Neuronal stem cell (in vitro differentiated cells): ENCODE results near the gene FETUB.

Experiments
- DNase-seq: peaks from one replicate; pipeline ENCODE4 v3.0.0-alpha.2; 2013; ENCODE audit warnings: low spot score
- H2AFZ ChIP-seq: one replicate; pipeline ENCODE4 v1.6.1; 2013; ENCODE audit warnings: mild to moderate bottlenecking, low read length, inconsistent platforms
- H2AK5ac ChIP-seq: 2 replicates; pipeline ENCODE4 v1.6.1; 2013; ENCODE audit warnings: low read depth, mild to moderate bottlenecking, inconsistent platforms, low read length, moderate library complexity, mixed read lengths
- H2BK120ac ChIP-seq: 2 replicates; pipeline ENCODE4 v1.6.1; 2013; ENCODE audit warnings: low read depth, mild to moderate bottlenecking, inconsistent platforms, low read length, moderate library complexity, mixed read lengths
- H2BK12ac ChIP-seq: one replicate; pipeline ENCODE4 v1.6.1; 2013; ENCODE audit warnings: low read length, inconsistent platforms
- H2BK15ac ChIP-seq: 2 replicates; pipeline ENCODE4 v1.6.1; 2013; ENCODE audit warnings: mild to moderate bottlenecking, low read length, inconsistent platforms, mixed read lengths
- H2BK5ac ChIP-seq: one replicate; pipeline ENCODE4 v1.6.1; 2013; ENCODE audit warnings: inconsistent platforms, mild to moderate bottlenecking, low read length, moderate library complexity
- H3K14ac ChIP-seq: one replicate; pipeline ENCODE4 v1.6.1; 2013; ENCODE audit warnings: low read length, inconsistent platforms
- H3K18ac ChIP-seq: 2 replicates; pipeline ENCODE4 v1.6.1; 2013; ENCODE audit warnings: low read length, inconsistent platforms
- H3K23ac ChIP-seq: 2 replicates; pipeline ENCODE4 v1.6.1; 2013; ENCODE audit warnings: low read depth, mild to moderate bottlenecking, mixed read lengths, low read length, inconsistent platforms; ENCODE audit not compliant: poor library complexity
- H3K27ac ChIP-seq: replicated peaks from 3 replicates; pipeline ENCODE4 v1.5.1; 2013; ENCODE audit warnings: low read length, inconsistent platforms
- H3K27me3 ChIP-seq, 3 experiments: 2 replicates each; pipeline ENCODE4 v1.6.1; 2013; ENCODE audit warnings: low read length in 3 of 3, mild to moderate bottlenecking in 2 of 3, inconsistent platforms in 1 of 3, low read depth in 1 of 3, mixed read lengths in 1 of 3, moderate library complexity in 1 of 3; ENCODE audit not compliant: control insufficient read depth in 3 of 3, insufficient read depth in 3 of 3
- H3K36me3 ChIP-seq, 2 donors: replicated peaks in 1 of 2; 2 replicates each; pipeline ENCODE4 v1.6.1; 2013; ENCODE audit warnings: low read length in 2 of 2; ENCODE audit not compliant: control insufficient read depth in 2 of 2, insufficient read depth in 2 of 2
- H3K4ac ChIP-seq: 2 replicates; pipeline ENCODE4 v1.6.1; 2013; ENCODE audit warnings: inconsistent platforms, mild to moderate bottlenecking, low read length, moderate library complexity
- H3K4me1 ChIP-seq, 2 donors: 1 replicate in 1 of 2; 2 replicates in 1 of 2; pipeline ENCODE4 v1.6.1; 2013; ENCODE audit warnings: low read length in 2 of 2, low read depth in 1 of 2; ENCODE audit not compliant: control insufficient read depth in 2 of 2, insufficient read depth in 1 of 2
- H3K4me2 ChIP-seq: one replicate; pipeline ENCODE4 v1.6.1; 2013; ENCODE audit warnings: mild to moderate bottlenecking, low read length, inconsistent platforms; ENCODE audit not compliant: insufficient read depth, poor library complexity, severe bottlenecking
- H3K4me3 ChIP-seq, 2 donors: 2 replicates each; pipeline ENCODE4 v1.5.1; 2013; ENCODE audit warnings: low read length in 2 of 2, mild to moderate bottlenecking in 2 of 2, inconsistent platforms in 1 of 2, moderate library complexity in 1 of 2
- H3K79me1 ChIP-seq: one replicate; pipeline ENCODE4 v1.6.1; 2013; ENCODE audit warnings: low read depth, mild to moderate bottlenecking, inconsistent platforms, low read length, moderate library complexity
- H3K9ac ChIP-seq: one replicate; pipeline ENCODE4 v1.6.1; 2013; ENCODE audit warnings: mild to moderate bottlenecking, low read depth, low read length, inconsistent platforms; ENCODE audit not compliant: poor library complexity
- H3K9me3 ChIP-seq, 2 donors: replicated peaks in 1 of 2; 2 replicates each; pipeline versions ENCODE3 to v1.6.1; 2013; ENCODE audit warnings: low read length in 2 of 2, mild to moderate bottlenecking in 2 of 2, inconsistent platforms in 1 of 2, low read depth in 1 of 2, mixed read lengths in 1 of 2, moderate library complexity in 1 of 2; ENCODE audit not compliant: control insufficient read depth in 2 of 2, insufficient read depth in 1 of 2
- H4K8ac ChIP-seq: one replicate; pipeline ENCODE4 v1.6.1; 2013; ENCODE audit warnings: low read depth, mild to moderate bottlenecking, inconsistent platforms, low read length, moderate library complexity
- H4K91ac ChIP-seq: one replicate; pipeline ENCODE4 v1.6.1; 2013; ENCODE audit warnings: low read length, low read depth, mild to moderate bottlenecking, inconsistent platforms; ENCODE audit not compliant: poor library complexity
- WGBS, 2 donors: extraction: QIAGEN DNeasy Blood & Tissue Kit; methylation state at CpG; one replicate each; pipeline ENCODE4 v1.1.7; 2013; ENCODE audit warnings: missing lambda C conversion rate in 2 of 2, mixed read lengths in 1 of 2; ENCODE audit not compliant: insufficient read length in 2 of 2, insufficient replicate concordance in 1 of 2; ENCODE audit errors: extremely low coverage in 2 of 2; 5-methylcytosine and 5-hydroxymethylcytosine counted together

Gene FETUB

GRCh38 chr3:186599142-186599784 is 40.9 kb upstream of the FETUB start:
- no peak overlapping the region for H2AFZ ChIP-seq
- no peak overlapping the region for H2BK120ac ChIP-seq
- H2BK15ac ChIP-seq = no peak overlapping the region
- peaks cover 0 to 5% of the 10 kb centered on the region in 2 donors for H3K4me1 ChIP-seq
- H4K8ac ChIP-seq = no peak overlapping the region
- H3K4me3 ChIP-seq = no peak overlapping the region
- H2BK5ac ChIP-seq = no peak overlapping the region
- no peak overlapping the region for H3K18ac ChIP-seq
- H4K91ac ChIP-seq = no peak overlapping the region
- H3K27me3 ChIP-seq = peaks cover 0 to 12% (median 0%) of the 10 kb centered on the region in 3 experiments
- H3K36me3 ChIP-seq = no peaks in the 10 kb centered on the region
- no peak overlapping the region for H3K14ac ChIP-seq
- DNase-seq = no peak
- peaks cover 1% of the 10 kb centered on the region for H3K79me1 ChIP-seq
- no peak overlapping the region for H2AK5ac ChIP-seq
- WGBS, 2 donors = no CpG with 5 or more reads among the region's 12 CpGs
- H2BK12ac ChIP-seq = no peak overlapping the region
- H3K27ac ChIP-seq = no peak overlapping the region
- no peak overlapping the region for H3K9ac ChIP-seq
- H3K4me2 ChIP-seq = no peak overlapping the region
- H3K9me3 ChIP-seq = no peaks in the 10 kb centered on the region
- H3K23ac ChIP-seq = no peak overlapping the region
- no peak overlapping the region for H3K4ac ChIP-seq

- DNase-seq = no peak
- no peak overlapping the region for H2BK120ac ChIP-seq
- no peak overlapping the region for H3K27ac ChIP-seq
- no peak overlapping the region for H4K8ac ChIP-seq
- H2AK5ac ChIP-seq = no peak overlapping the region
- no peak overlapping the region for H2BK5ac ChIP-seq
- no peaks in the 10 kb centered on the region for H3K9me3 ChIP-seq
- H3K4me2 ChIP-seq = no peak overlapping the region
- H3K18ac ChIP-seq = no peak overlapping the region
- no peak overlapping the region for H3K4ac ChIP-seq
- no peak overlapping the region for H3K14ac ChIP-seq
- no peak overlapping the region for H3K9ac ChIP-seq
- H3K36me3 ChIP-seq = no peaks in the 10 kb centered on the region
- no peak overlapping the region for H3K23ac ChIP-seq
- peaks cover 0 to 5% of the 10 kb centered on the region in 2 donors for H3K4me1 ChIP-seq
- H3K4me3 ChIP-seq = no peak overlapping the region
- H4K91ac ChIP-seq = no peak overlapping the region
- no peak overlapping the region for H2BK12ac ChIP-seq
- H3K79me1 ChIP-seq = peaks cover 1% of the 10 kb centered on the region
- no peak overlapping the region for H2AFZ ChIP-seq
- peaks cover 0 to 12% (median 0%) of the 10 kb centered on the region in 3 experiments for H3K27me3 ChIP-seq
- no peak overlapping the region for H2BK15ac ChIP-seq
- WGBS, 2 donors = no CpG with 5 or more reads among the region's 2 CpGs
These were observed 40.4 kb upstream of the FETUB start for GRCh38 chr3:186599785-186600166.

- H2AK5ac ChIP-seq = no peak overlapping the region
- no peak overlapping the region for H3K4me2 ChIP-seq
- H3K79me1 ChIP-seq = peaks cover 1% of the 10 kb centered on the region
- no peak overlapping the region for H3K23ac ChIP-seq
- peaks cover 0 to 5% of the 10 kb centered on the region in 2 donors for H3K4me1 ChIP-seq
- H4K8ac ChIP-seq = no peak overlapping the region
- H2BK15ac ChIP-seq = no peak overlapping the region
- H4K91ac ChIP-seq = no peak overlapping the region
- no peak overlapping the region for H3K14ac ChIP-seq
- DNase-seq = no peak
- no peak overlapping the region for H2AFZ ChIP-seq
- no peak overlapping the region for H3K4me3 ChIP-seq
- WGBS, 2 donors = no CpG with 5 or more reads among the region's 3 CpGs
- peaks cover 0 to 19% (median 0%) of the 10 kb centered on the region in 3 experiments for H3K27me3 ChIP-seq
- no peaks in the 10 kb centered on the region for H3K9me3 ChIP-seq
- no peak overlapping the region for H2BK12ac ChIP-seq
- H2BK5ac ChIP-seq = no peak overlapping the region
- no peak overlapping the region for H3K4ac ChIP-seq
- H3K36me3 ChIP-seq = no peaks in the 10 kb centered on the region
- no peak overlapping the region for H3K9ac ChIP-seq
- no peak overlapping the region for H3K18ac ChIP-seq
- H3K27ac ChIP-seq = no peak overlapping the region
- no peak overlapping the region for H2BK120ac ChIP-seq
These were observed 39.3 kb upstream of the FETUB start for GRCh38 chr3:186600896-186601295.

- Histone ChIP-seq H3K27me3 (peaks cover 0 to 22% (median 0%) of the 10 kb centered on the region in 3 experiments), H2BK15ac (no peak overlapping the region), H3K79me1 (peaks cover 1% of the 10 kb centered on the region), H3K9me3 (no peaks in the 10 kb centered on the region), H2AFZ (no peak overlapping the region), H3K18ac (no peak overlapping the region), H3K27ac (no peak overlapping the region), H2AK5ac (no peak overlapping the region), H3K4me1 (peaks cover 0 to 2% of the 10 kb centered on the region in 2 donors), H2BK5ac (no peak overlapping the region), H3K4ac (no peak overlapping the region), H3K9ac (no peak overlapping the region), H2BK12ac (no peak overlapping the region), H3K36me3 (no peaks in the 10 kb centered on the region), H2BK120ac (no peak overlapping the region), H3K4me2 (no peak overlapping the region), H3K23ac (no peak overlapping the region), H4K8ac (no peak overlapping the region), H3K14ac (no peak overlapping the region), H3K4me3 (no peak overlapping the region), H4K91ac (no peak overlapping the region)
- no peak for DNase-seq
- WGBS, 2 donors = no CpG with 5 or more reads among the region's 7 CpGs
These were observed 37.0 kb upstream of the FETUB start for GRCh38 chr3:186603159-186603558.
